ENCODE data around the gene SLC15A3.

SLC15A3 gene

DNA sequence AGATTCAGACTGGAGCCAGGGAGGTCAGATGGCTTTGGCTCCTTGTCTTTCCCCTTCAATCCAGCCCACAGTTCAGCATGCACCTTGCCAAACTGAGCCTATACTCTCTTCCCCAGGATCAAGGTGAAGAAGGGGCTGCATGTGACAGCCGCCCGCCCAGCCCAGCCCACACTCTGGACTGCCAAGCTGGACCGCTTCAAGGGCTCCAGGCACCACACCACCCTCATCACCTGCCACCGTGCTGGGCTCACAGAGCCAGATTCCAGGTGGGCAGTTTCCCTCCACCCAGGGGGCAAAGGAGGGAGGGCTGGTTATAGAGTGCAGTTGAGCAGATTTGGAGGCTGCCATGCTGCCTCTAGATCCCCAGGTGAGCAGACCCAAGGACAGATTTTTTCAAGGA lies 21.6 kb downstream of the SLC15A3 start:
- DNase-seq (ENCODE audit: low read depth, low spot score): no peak

DNA sequence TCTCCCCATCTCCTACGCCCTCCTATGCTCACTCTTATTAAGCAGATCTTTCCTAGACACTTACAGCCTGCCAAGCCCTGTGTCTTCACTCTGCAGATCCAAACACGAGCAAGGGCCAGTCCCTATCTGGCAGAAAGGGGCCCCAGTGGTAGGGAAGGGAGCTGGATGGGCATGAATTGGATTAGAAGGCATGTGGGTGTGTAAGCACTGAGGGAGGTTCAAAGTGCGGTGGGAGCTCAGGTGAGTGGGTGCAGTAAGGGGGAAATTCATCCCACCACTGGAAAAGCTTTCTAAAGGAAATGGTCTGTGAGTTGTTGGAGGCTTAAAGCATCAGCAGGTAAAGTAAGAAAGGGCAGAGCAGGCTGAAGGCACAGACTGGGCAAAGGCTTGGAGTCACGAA lies 22.2 kb downstream of the SLC15A3 start:
- no peak for DNase-seq (ENCODE audit: low read depth, low spot score)

DNA sequence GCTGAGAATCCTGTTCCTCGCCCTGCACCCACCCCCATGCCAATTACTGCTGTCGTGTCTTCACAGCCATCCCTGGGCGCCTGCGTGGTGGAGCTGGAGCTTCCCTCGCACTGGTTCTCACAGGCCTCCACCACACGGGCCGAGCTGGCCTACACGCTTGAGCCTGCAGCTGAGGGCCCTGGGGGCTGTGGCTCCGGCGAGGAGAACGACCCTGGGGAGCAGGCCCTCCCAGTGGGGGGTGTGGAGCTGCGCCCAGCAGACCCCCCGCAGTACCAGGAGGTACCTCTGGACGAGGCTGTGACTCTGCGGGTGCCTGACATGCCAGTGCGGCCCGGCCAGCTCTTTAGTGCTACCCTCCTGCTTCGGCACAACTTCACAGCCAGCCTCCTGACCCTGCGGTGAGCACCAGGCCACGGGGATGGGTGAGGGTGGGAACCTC lies 23.4 kb downstream of the SLC15A3 start:
- no peak for DNase-seq (ENCODE audit: low read depth, low spot score)

DNA sequence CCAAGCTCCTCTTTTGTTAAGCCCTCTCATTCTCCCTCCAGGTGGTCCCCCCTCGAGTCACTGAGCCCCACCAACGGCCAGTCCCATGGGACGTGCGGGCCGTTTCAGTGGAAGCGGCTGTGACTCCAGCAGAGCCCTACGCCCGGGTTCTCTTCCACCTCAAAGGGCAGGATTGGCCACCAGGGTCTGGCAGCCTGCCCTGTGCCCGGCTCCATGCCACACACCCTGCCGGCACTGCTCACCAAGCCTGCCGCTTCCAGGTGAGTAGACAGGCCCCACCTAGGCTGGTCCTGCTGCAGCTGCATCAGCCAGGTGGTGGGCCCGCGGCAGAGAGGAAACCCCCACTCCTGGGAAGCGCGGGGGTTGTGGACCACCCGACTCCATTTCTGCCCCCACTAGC lies 24.4 kb downstream of the SLC15A3 start:
- no peak for DNase-seq (ENCODE audit: low read depth, low spot score)

DNA sequence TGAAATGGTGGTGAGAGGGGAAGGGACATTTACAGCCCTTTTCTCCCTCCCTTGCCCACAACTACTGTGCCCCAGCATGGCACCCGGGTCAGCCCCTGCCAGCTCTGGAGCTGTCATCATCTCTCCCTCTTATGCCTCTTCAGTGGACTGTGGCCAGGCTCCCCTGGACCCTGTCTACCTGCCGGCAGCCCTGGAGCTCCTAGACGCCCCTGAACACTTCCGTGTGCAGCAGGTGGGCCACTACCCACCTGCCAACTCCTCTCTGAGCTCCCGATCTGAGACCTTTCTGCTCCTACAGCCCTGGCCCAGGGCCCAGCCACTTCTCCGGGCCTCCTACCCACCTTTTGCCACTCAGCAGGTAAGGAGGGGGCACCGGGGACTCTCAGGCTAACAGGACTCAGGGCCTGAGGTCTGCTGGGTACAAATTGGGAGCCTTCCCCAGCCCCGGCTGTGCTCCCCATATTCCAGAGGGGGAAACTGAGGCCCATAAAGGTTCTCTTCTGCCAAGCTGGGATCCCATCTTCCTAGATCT lies 24.8 kb downstream of the SLC15A3 start:
- no peak for DNase-seq (ENCODE audit: low read depth, low spot score)

DNA sequence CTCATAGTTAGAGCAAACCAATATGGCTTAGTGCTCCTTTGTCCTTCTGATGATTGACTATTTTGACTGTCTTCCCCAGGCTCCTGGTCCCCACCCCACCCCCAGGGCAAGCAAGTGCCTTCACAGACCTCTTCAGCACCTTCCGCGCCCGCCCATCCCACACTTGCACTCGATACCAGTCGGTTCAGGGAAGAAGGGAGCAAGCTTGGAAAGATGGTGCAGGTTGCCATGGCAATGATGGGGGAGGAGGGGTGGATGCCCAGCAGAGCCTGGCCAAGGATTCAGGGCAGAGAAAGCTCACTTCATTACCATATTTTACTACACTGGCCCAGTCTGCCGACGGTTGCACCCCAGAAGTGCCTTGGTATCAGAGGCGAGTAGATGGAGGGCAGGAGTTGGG lies 25.5 kb downstream of the SLC15A3 start:
- no peak for DNase-seq (ENCODE audit: low read depth, low spot score)

DNA sequence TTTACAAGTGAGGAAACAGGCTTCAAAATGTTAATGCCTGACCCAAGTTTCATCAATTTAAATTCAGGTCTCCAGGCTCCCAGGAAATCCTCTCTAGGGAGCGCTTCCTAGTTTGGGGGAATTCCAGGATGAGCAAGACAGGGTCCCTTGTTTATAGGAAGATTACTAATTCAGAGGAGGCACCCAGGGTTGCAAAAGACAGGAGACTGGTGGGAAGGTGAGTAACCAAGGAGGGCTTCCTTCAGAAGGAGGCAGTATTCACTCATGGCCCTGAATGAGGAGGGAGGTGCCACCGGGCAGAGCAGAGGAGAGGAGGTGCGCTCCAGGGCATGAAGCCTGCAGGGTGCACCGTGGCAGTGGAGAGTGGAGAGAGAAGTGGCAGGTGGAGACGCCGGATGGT lies 26.1 kb downstream of the SLC15A3 start:
- DNase-seq (ENCODE audit: low read depth, low spot score): peak; percentile 18

DNA sequence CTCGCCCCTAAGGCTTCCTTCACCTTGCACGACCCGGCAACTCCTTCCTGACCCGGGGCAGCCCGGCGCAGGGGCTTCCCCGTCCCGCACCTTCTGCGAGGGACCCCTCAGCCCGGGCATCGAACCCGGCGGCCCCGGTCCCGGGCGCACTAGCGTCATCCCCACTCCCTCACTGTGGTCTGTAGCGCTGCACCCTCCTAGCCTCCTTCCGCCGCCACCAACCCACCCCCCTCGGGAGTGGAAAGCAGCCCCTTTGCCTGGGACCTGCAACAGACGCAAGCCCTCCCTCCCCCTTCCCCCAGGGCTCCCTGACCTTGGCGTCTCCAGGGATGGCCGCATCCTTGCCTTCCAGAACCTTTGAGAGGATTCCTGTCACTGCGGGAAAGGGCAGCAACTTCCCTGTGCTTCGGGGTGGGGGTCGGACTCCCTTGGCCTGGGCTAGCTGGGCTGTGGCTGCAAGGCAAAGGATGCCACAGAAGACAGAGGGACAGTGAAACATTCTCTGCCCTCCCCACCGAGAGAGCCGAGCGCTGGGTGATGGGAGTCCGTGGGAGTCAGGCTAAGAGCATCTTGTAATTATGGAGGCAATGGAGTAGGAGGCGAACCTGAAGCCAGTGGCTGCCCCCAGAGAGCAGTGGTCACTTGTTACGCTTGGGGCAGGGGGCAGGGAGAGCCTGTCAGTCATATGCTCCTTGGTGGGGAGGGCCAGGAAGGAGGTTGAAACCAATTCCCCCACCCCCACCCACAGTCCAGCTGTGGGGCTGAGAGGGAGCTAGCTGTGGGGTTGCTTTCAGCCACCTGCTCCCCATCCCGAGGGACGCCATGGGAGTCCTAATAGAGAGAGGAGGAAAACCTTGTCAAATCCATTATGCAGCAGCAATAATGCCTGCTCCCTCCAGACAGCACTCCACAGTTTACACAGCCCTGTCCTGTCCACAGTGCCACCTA lies 26.8 kb downstream of the SLC15A3 start:
- peak; percentile 29 for DNase-seq (ENCODE audit: low read depth, low spot score)

DNA sequence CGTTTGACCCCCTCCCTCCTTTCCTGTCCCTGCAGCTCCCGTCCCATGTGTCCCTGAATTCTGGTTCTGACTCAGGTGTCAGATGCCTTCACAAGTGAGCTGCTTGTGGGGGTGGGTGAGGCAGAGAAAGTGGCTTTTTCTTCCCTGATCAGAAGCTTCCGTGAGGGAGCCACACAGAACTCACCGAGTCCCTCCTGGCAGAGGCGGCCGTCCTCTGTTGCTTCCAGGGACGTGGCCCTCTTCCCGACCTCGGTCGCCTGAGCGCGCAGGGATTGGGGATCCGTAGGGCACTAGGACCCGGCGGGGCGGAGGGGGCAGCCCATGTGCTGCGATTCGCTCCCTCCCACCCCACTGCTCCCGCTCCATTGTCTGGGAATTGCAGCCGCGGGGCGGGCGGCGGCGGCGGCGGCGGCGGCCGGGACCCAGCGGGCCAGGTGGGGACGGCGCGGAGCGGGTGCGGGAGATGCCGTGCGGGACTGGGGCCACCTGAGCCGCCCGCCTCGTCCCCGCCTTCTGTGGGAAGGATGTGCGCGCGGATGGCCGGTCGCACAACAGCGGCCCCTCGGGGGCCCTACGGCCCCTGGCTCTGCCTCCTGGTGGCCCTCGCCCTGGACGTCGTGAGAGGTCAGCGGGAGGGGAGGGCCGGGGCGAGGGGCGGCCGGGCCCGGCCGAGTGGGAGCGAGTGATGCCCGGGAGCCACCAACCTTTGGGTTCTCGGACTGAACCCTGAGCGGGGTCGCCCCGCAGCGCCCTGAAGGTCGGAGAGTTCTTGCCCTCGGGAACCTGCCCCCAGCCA lies 27.7 kb downstream of the SLC15A3 start, which contains the start of gene TMEM132A:
Gene TMEM132A (plus strand): TSS at position 351 of the 796 bp plus-strand sequence. CDS start 174 bp downstream, at position 525.
- peak; percentile 89 for DNase-seq (ENCODE audit: low read depth, low spot score)

DNA sequence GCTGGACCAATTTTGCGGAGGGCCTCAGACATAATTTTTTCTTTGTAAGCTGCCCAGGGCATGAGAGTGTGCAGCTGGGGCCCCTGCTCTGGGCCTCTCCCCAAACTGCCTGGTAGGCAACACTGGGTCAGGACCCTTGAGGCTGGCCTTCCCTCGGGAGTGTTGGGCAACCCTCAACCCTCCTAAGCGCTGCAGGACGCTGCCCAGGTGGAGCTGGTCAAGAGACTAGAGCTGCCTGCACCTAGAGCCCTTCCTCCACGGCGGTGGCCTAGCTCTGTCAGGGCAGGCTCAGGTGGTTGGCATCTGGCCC lies 28.2 kb downstream of the SLC15A3 start:
- no peak for DNase-seq (ENCODE audit: low read depth, low spot score)

DNA sequence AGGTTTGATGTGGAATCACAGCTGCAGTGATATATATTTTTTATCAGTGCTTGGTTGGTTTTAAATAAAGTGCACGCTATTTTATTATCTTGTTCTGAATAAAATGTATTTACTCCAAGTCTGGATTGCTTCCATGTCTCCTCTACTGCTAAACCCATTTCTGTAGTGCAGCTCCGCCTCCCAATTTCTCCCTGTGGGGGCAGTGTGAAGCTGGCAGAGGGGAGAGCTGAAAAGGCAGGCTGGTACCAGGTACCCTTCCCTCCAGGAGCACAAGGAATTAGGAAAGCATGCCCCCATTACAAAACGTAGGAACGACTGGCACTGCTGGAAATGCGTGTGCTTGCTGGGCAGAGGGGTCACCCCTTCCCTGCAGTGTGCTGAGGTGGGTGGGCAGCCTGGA lies 28.6 kb downstream of the SLC15A3 start:
- no peak for DNase-seq (ENCODE audit: low read depth, low spot score)

DNA sequence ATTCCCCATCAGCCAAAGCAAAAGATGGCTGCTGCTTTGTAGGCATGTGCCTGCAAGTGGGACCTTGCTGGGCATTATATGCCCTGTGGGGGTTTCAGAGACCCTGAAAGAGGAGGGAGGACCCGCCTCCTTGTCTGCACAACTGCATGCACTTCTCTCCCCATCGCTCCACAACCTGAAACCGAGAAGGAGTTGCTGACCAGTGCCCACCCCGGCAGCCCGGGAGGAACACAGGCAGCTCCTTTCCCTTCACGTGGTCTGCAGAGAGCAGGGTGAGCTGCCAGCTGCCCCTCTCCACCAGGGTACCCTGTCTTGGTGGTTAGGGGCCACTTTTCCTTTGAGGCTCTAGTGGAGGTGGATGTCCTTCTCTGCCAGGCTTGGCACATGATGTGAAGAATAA lies 29.1 kb downstream of the SLC15A3 start:
- DNase-seq (ENCODE audit: low read depth, low spot score): no peak

DNA sequence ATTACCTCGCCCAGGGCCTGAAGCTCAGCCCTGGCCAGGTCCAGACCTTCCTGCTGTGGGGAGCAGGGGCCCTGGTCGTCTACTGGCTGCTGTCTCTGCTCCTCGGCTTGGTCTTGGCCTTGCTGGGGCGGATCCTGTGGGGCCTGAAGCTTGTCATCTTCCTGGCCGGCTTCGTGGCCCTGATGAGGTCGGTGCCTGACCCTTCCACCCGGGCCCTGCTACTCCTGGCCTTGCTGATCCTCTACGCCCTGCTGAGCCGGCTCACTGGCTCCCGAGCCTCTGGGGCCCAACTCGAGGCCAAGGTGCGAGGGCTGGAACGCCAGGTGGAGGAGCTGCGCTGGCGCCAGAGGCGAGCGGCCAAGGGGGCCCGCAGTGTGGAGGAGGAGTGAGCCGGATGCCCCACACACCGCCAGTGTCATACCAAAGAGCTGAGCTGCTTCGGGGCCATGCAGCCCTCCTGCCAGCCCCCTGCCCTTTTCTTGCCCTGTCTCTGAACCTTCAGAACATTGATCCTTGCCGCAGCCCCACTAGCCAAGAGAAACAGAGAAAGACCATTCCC lies 30.1 kb downstream of the SLC15A3 start:
- no peak for DNase-seq (ENCODE audit: low read depth, low spot score)

DNA sequence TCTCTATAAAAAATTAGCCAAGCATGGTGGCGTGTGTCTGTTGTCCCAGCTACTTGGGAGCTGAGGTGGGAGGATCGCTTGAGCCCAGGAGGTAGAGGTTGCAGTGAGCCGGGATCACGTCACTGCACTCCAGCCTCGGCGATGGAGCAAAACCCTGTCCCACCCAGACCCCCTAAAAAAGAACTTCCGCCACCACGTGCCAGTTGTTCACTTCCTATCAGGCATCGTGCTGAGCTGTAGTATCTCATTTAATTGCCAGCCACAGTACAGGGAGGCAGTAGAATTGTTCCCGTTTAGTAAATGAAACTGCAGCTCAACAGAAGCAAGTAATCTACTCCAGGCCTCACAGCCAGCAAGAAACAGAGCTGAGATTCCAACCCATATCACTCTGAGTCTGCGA lies 30.7 kb downstream of the SLC15A3 start:
- DNase-seq (ENCODE audit: low read depth, low spot score): no peak

DNA sequence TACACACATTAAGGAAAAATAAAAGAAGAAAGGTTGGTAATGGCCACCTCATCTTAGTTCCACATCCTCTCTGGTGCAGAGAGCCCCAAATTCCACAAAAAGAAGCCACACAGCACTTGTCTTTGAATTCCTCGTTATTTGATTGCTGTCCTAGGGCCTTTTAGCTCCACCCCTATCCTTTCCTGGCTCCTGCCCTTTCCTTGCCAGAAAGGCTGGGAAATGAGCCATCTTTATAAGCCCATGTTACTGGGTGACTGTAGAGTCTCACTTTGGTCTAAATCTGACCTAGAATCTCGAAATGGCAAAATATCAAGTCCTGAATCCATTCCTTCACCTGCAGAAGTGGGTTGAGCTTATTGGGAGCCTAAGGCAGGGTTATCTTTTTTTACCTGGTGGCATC lies 32.0 kb downstream of the SLC15A3 start:
- peak; percentile 56 for DNase-seq (ENCODE audit: low read depth, low spot score)

DNA sequence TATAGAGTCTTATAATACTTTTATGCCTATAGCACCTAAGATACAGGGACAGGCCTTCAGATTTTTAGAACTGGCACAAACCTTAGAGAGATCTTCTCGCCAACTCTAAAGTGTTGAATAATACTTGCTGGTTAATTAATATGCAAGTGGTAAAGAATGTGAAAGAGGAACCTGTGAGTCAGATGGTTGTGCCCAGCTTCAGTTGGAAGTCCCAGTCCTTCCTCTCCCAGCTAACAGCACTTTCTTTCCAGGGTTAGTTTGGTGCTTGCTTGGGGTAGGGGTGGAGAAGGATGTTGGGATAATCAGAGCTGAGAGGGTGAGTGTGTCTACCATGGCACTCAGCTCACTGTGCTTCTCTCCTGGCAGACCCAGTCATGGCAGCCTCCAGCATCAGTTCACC lies 32.7 kb downstream of the SLC15A3 start:
- peak; percentile 40 for DNase-seq (ENCODE audit: low read depth, low spot score)

DNA sequence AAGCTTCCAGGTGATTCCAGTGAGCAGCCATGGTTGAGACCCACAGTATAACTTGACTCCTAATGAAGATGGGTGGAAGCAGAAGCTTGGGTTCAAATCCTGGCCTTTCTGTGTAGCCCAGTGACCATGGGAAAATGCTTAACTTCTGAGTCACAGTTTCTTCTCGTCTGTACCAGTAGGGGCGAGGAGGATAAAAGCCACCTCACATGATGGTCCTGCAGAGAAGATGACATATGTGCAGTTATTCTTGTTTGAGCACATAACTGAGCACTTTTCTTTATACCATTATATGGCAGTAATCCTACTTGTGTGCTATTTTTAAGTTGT lies 33.1 kb downstream of the SLC15A3 start:
- peak; percentile 45 for DNase-seq (ENCODE audit: low read depth, low spot score)

DNA sequence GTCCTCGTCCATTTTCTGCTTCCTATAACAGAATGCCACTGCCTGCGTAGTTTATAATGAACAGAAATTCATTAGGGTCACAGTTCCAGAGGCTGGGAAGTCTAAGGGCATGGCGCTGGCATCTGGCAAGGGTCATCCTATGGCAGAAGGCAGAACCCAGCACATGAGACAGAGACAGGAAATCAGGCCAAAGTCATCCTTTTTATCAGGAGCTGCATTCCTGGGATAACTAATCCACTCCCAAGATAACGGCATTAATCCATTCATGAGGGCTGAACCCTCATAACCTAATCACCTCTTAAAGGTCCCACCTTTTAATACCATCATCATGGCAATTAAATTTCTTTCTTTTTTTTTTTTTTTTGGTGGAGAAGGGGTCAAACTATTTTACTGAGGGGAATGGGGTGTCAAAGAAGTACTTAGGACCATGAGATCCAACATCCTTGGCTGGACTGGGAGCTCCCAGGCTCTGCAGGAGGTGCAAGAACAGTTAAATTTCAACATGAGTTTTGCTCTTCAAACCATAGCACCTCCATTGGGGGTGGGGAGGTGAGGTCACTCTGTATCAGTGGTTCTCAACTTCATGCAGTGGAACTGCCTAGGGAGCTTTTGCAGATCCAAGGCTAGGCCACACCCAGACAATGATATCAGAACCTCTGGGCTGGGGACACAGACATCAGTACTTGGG lies 33.6 kb downstream of the SLC15A3 start:
- DNase-seq (ENCODE audit: low read depth, low spot score): no peak

DNA sequence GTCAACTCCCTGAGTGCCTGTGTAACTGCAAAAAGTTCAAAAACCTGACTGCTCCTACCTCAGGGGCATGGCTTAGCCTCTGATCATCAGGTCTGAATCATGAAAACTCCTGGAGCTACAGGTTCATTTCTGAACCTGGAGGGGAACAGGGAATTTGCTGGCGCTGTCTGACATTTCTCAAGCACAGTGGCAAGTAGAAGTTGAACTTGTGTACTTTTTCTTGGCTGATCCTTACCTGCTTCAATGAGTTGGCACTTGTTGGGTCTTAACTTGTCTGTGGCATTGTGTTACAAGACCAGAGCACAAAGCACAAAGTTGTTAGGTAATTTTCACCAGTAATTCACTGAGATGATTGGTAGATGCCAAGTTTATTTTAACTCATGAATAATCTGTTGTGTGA lies 34.7 kb downstream of the SLC15A3 start:
- DNase-seq (ENCODE audit: low read depth, low spot score): no peak

DNA sequence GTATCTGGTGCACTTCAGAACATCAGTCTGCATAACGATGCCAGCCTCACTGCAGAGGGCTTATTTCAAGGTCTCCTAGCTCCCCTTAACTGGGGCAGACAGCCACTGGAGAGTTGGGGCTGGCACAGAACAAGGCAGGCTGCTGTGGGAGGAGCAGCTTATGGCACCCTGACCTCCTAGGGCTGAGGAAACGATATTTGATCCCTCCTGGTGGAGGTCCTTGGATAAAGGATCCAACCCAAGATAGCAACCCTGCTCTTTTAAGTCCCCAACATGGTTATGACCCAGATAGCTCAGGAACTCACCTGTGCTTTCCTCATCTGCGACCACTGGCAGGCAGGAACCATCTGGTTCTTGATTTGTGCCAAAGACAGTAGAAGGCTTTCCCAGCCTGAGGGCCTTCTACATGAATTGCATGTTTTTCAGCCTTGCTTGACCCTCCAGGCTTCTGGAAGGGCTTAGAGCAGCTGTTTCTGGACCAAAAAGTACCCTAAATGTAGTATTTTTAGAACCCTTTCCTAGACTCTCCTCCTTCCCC lies 35.2 kb downstream of the SLC15A3 start:
- DNase-seq (ENCODE audit: low read depth, low spot score): no peak

DNA sequence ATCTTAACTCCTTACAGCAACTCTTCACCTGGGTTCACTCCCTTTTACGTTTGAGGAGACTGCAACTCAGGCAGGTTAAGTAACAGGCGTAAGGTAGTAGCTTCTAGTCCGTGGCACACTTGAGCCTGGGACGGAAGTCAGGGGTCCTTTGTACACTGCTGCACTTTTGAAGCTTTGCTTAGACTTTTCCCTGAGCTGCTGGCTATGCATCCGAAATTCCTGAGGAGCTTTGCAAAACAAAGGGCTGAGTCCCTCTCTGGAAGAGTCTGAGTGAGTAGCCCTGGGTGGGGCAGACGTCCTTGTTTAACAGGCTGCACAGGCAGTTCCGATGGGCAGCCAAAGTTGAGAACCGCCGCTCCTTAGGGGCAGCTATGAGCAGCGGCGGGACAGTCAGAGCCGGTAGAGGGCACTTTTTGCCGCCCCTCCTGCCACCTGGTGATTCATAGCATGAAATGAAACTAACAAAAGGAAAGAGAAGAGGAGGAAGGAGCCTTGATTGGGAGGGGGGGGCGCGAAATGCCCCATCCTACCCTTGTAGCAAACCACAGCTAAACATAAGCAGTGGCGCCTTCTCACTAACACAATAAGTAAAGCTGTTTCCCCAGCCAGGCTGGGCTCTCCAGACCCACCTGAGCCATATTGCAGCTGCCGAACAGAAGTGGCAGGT lies 36.6 kb downstream of the SLC15A3 start:
- peak; percentile 84 for DNase-seq (ENCODE audit: low read depth, low spot score)
